HEK293 (cell line): ENCODE measurements around the gene PRR29.

Experiments used
- CTCF ChIA-PET: fragments of 350-600 bp; formaldehyde crosslinking; extraction: SDS; loops from one replicate; lab custom pipeline; 2021; ENCODE audit warnings: antibody characterized with exemption; lab: Yijun Ruan, JAX
- POLR2A ChIA-PET: fragments of 300-600 bp; formaldehyde crosslinking; extraction: SDS; loops from one replicate; lab custom pipeline; 2020; ENCODE audit warnings: antibody characterized with exemption, inconsistent platforms; lab: Yijun Ruan, JAX
- H3K27ac ChIP-seq: fragments of 200-500 bp; sonication (Bioruptor generic); 2 replicates; pipeline ENCODE4 v1.5.1; 2014; ENCODE audit warnings: low read depth, low read length, control low read depth, inconsistent platforms; ENCODE audit errors: extremely low read depth
- H3K36me3 ChIP-seq, 2 experiments: fragments of 200-500 bp in 1 of 2; sonication (Bioruptor generic) in 1 of 2; 1 replicate in 1 of 2; 2 replicates in 1 of 2; pipeline ENCODE4 v1.5.1; 2014 to 2017; ENCODE audit warnings: inconsistent platforms in 2 of 2, low read length in 2 of 2; ENCODE audit not compliant: control insufficient read depth in 2 of 2, insufficient read depth in 1 of 2
- H3K4me1 ChIP-seq: fragments of 200-500 bp; sonication (Bioruptor generic); 2 replicates; pipeline ENCODE4 v1.5.1; 2014; ENCODE audit warnings: mild to moderate bottlenecking, low read length, inconsistent platforms; ENCODE audit not compliant: control insufficient read depth, insufficient read depth
- H3K4me3 ChIP-seq: 2 replicates; pipeline ENCODE4 v1.5.1; 2011; ENCODE audit warnings: low read depth, mild to moderate bottlenecking, control low read depth, low read length, moderate library complexity
- H3K9me3 ChIP-seq: fragments of 200-500 bp; sonication (Bioruptor generic); 2 replicates; pipeline ENCODE4 v1.5.1; 2014; ENCODE audit warnings: low read depth, low read length, inconsistent platforms; ENCODE audit not compliant: control insufficient read depth, insufficient read depth
- EGR2 ChIP-seq: fragments of 450-650 bp; formaldehyde crosslinking; IDR thresholded peaks from 2 replicates; pipeline ENCODE4 v1.5.1; 2016; ENCODE audit warnings: low read depth, missing biosample characterization, missing genetic modification characterization
- HOXC10 ChIP-seq: sonication (generic); formaldehyde crosslinking; IDR thresholded peaks from 2 replicates; pipeline ENCODE4 v1.8.1; 2023; ENCODE audit warnings: mild to moderate bottlenecking, missing genetic modification reagents
- KLF1 ChIP-seq: fragments of 450-650 bp; formaldehyde crosslinking; IDR thresholded peaks from 2 replicates; pipeline ENCODE4 v1.5.1; 2016; ENCODE audit warnings: missing biosample characterization, missing genetic modification characterization
- PATZ1 ChIP-seq: fragments of 450-650 bp; formaldehyde crosslinking; IDR thresholded peaks from 2 replicates; pipeline ENCODE4 v1.5.1; 2016; ENCODE audit warnings: missing biosample characterization, missing genetic modification characterization
- SP7 ChIP-seq: fragments of 450-650 bp; formaldehyde crosslinking; IDR thresholded peaks from 2 replicates; pipeline ENCODE4 v1.5.1; 2016; ENCODE audit warnings: missing biosample characterization, missing genetic modification characterization
- ZBTB10 ChIP-seq: fragments of 450-650 bp; formaldehyde crosslinking; IDR thresholded peaks from 2 replicates; pipeline ENCODE4 v1.5.1; 2016; ENCODE audit warnings: missing biosample characterization, missing genetic modification characterization
- ZBTB21 ChIP-seq: fragments of 450-650 bp; formaldehyde crosslinking; IDR thresholded peaks from 2 replicates; pipeline ENCODE4 v1.5.1; 2017; ENCODE audit warnings: missing biosample characterization, missing genetic modification characterization
- ZEB2 ChIP-seq: fragments of 450-650 bp; formaldehyde crosslinking; IDR thresholded peaks from 2 replicates; pipeline ENCODE4 v1.5.1; 2016; ENCODE audit warnings: missing biosample characterization, missing genetic modification characterization
- ZFHX2 ChIP-seq: fragments of 450-650 bp; formaldehyde crosslinking; conservative IDR thresholded peaks from 2 replicates; pipeline ENCODE4 v1.5.1; 2016; ENCODE audit warnings: missing biosample characterization, missing genetic modification characterization
- ZFP69B ChIP-seq: fragments of 450-650 bp; formaldehyde crosslinking; IDR thresholded peaks from 2 replicates; pipeline ENCODE4 v1.5.1; 2016; ENCODE audit warnings: missing biosample characterization, missing genetic modification characterization
- ZNF140 ChIP-seq: fragments of 450-650 bp; formaldehyde crosslinking; IDR thresholded peaks from 2 replicates; pipeline ENCODE4 v1.5.1; 2016; ENCODE audit warnings: missing biosample characterization, missing genetic modification characterization
- ZNF155 ChIP-seq: fragments of 450-650 bp; formaldehyde crosslinking; IDR thresholded peaks from 2 replicates; pipeline ENCODE4 v1.5.1; 2016; ENCODE audit warnings: missing biosample characterization, missing genetic modification characterization
- ZNF621 ChIP-seq: fragments of 450-650 bp; formaldehyde crosslinking; IDR thresholded peaks from 2 replicates; pipeline ENCODE4 v1.5.1; 2017; ENCODE audit warnings: missing biosample characterization, missing genetic modification characterization
- ZNF660 ChIP-seq: fragments of 450-650 bp; IDR thresholded peaks from 2 replicates; pipeline ENCODE4 v1.5.1; 2018; ENCODE audit warnings: missing biosample characterization, mild to moderate bottlenecking, missing genetic modification characterization
- ZNF692 ChIP-seq: fragments of 450-650 bp; formaldehyde crosslinking; IDR thresholded peaks from 2 replicates; pipeline ENCODE4 v1.5.1; 2016; ENCODE audit warnings: missing biosample characterization, missing genetic modification characterization
- ZNF768 ChIP-seq: fragments of 450-650 bp; formaldehyde crosslinking; IDR thresholded peaks from 2 replicates; pipeline ENCODE4 v1.5.1; 2018; ENCODE audit warnings: missing biosample characterization, mild to moderate bottlenecking, missing genetic modification characterization
- ZSCAN4 ChIP-seq: fragments of 450-650 bp; formaldehyde crosslinking; IDR thresholded peaks from 2 replicates; pipeline ENCODE4 v1.5.1; 2017; ENCODE audit warnings: missing biosample characterization, missing genetic modification characterization
- TF ChIP-seq, protein P1 (sequence below): fragments of 450-650 bp; formaldehyde crosslinking; IDR thresholded peaks from 2 replicates; pipeline ENCODE4 v1.5.0; 2017; ENCODE audit warnings: missing biosample characterization, missing genetic modification characterization, borderline replicate concordance
- TF ChIP-seq, protein P2 (sequence below): fragments of 450-650 bp; formaldehyde crosslinking; IDR thresholded peaks from 2 replicates; pipeline ENCODE4 v1.5.1; 2016; ENCODE audit warnings: missing biosample characterization, missing genetic modification characterization
- TF ChIP-seq, protein P3 (sequence below): fragments of 450-650 bp; formaldehyde crosslinking; IDR thresholded peaks from 2 replicates; pipeline ENCODE4 v1.5.1; 2017; ENCODE audit warnings: missing biosample characterization, missing genetic modification characterization
- TF ChIP-seq, protein P4 (sequence below): fragments of 450-650 bp; formaldehyde crosslinking; IDR thresholded peaks from 2 replicates; pipeline ENCODE4 v1.5.1; 2016; ENCODE audit warnings: missing biosample characterization, missing genetic modification characterization

The PRR29 gene

GRCh38 chr17:63984651-63985386 is 13.3 kb upstream of the PRR29 start:
- no peaks in the 10 kb centered on the region for H3K9me3 ChIP-seq
- ChIA-PET CTCF (interaction anchor here (0.6 to 1.4 kb wide), 6 partner anchors 8 to 120 kb away, joined by 3 to 5 read pairs (median 3); no protein-coding TSS in a partner anchor), POLR2A (no interaction called here)
- H3K36me3 ChIP-seq, result no peaks in the 10 kb centered on the region
- no peaks in the 10 kb centered on the region for H3K4me1 ChIP-seq
- no peak overlapping the region for H3K27ac ChIP-seq
- no peak overlapping the region for H3K4me3 ChIP-seq
- TF ChIP-seq SP7 (tag by site-specific recombination) (peak; percentile 67), HOXC10 (no peak), ZBTB21 (0 out of 2 replicates have a peak, but pooled peaks have one; percentile 15), ZNF140 (tag by site-specific recombination) (no peak), ZFHX2 (tag by site-specific recombination) (peak; percentile 58), KLF1 (tag by site-specific recombination) (peak; percentile 69), ZNF155 (no peak), ZSCAN4 (tag by site-specific recombination) (peak; percentile 88), ZNF660 (tag by site-specific recombination) (0 out of 2 replicates have a peak, but pooled peaks have one; percentile 29), ZBTB10 (tag by site-specific recombination) (peak; percentile 62; the same call in 1 of the 2 replicates), ZNF692 (tag by site-specific recombination) (peak; percentile 61; the same call in 1 of the 2 replicates), ZEB2 (no peak), ZNF621 (tag by site-specific recombination) (no peak), PATZ1 (tag by site-specific recombination) (0 out of 2 replicates have a peak, but pooled peaks have one; percentile 33), ZNF768 (tag by site-specific recombination) (no peak), ZFP69B (tag by site-specific recombination) (peak; percentile 70; the same call in 1 of the 2 replicates), EGR2 (tag by site-specific recombination) (peak; percentile 19; the same call in 1 of the 2 replicates)
- TF ChIP-seq, protein P1, sequence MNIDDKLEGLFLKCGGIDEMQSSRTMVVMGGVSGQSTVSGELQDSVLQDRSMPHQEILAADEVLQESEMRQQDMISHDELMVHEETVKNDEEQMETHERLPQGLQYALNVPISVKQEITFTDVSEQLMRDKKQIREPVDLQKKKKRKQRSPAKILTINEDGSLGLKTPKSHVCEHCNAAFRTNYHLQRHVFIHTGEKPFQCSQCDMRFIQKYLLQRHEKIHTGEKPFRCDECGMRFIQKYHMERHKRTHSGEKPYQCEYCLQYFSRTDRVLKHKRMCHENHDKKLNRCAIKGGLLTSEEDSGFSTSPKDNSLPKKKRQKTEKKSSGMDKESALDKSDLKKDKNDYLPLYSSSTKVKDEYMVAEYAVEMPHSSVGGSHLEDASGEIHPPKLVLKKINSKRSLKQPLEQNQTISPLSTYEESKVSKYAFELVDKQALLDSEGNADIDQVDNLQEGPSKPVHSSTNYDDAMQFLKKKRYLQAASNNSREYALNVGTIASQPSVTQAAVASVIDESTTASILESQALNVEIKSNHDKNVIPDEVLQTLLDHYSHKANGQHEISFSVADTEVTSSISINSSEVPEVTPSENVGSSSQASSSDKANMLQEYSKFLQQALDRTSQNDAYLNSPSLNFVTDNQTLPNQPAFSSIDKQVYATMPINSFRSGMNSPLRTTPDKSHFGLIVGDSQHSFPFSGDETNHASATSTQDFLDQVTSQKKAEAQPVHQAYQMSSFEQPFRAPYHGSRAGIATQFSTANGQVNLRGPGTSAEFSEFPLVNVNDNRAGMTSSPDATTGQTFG (tag by site-specific recombination), result peak; percentile 84
- TF ChIP-seq, protein P2, sequence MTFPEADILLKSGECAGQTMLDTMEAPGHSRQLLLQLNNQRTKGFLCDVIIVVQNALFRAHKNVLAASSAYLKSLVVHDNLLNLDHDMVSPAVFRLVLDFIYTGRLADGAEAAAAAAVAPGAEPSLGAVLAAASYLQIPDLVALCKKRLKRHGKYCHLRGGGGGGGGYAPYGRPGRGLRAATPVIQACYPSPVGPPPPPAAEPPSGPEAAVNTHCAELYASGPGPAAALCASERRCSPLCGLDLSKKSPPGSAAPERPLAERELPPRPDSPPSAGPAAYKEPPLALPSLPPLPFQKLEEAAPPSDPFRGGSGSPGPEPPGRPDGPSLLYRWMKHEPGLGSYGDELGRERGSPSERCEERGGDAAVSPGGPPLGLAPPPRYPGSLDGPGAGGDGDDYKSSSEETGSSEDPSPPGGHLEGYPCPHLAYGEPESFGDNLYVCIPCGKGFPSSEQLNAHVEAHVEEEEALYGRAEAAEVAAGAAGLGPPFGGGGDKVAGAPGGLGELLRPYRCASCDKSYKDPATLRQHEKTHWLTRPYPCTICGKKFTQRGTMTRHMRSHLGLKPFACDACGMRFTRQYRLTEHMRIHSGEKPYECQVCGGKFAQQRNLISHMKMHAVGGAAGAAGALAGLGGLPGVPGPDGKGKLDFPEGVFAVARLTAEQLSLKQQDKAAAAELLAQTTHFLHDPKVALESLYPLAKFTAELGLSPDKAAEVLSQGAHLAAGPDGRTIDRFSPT (tag by site-specific recombination), result 0 out of 2 replicates have a peak, but pooled peaks have one; percentile 37
- TF ChIP-seq, protein P3, sequence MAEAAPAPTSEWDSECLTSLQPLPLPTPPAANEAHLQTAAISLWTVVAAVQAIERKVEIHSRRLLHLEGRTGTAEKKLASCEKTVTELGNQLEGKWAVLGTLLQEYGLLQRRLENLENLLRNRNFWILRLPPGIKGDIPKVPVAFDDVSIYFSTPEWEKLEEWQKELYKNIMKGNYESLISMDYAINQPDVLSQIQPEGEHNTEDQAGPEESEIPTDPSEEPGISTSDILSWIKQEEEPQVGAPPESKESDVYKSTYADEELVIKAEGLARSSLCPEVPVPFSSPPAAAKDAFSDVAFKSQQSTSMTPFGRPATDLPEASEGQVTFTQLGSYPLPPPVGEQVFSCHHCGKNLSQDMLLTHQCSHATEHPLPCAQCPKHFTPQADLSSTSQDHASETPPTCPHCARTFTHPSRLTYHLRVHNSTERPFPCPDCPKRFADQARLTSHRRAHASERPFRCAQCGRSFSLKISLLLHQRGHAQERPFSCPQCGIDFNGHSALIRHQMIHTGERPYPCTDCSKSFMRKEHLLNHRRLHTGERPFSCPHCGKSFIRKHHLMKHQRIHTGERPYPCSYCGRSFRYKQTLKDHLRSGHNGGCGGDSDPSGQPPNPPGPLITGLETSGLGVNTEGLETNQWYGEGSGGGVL (tag by site-specific recombination), result peak; percentile 51
- TF ChIP-seq, protein P4, sequence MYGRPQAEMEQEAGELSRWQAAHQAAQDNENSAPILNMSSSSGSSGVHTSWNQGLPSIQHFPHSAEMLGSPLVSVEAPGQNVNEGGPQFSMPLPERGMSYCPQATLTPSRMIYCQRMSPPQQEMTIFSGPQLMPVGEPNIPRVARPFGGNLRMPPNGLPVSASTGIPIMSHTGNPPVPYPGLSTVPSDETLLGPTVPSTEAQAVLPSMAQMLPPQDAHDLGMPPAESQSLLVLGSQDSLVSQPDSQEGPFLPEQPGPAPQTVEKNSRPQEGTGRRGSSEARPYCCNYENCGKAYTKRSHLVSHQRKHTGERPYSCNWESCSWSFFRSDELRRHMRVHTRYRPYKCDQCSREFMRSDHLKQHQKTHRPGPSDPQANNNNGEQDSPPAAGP (tag by site-specific recombination), result peak; percentile 93
